HG03432 (cell line): ENCODE results near the gene RAB6D.
A peak's percentile ranks its signal among the peaks of the same experiment; 100 is the strongest.
"Not testable (repeated sequence)": the region's sequence is repeated elsewhere in the genome, so short reads cannot be mapped to it uniquely, and the experiment has no call there.

Source experiments
- ATAC-seq: cut with Tn5 transposase; IDR thresholded peaks from one replicate; pipeline ENCODE4 v1.9.1; 2021; ENCODE audit warnings: mild to moderate bottlenecking, moderate library complexity; ENCODE audit not compliant: unreplicated experiment

Gene RAB6D

DNA sequence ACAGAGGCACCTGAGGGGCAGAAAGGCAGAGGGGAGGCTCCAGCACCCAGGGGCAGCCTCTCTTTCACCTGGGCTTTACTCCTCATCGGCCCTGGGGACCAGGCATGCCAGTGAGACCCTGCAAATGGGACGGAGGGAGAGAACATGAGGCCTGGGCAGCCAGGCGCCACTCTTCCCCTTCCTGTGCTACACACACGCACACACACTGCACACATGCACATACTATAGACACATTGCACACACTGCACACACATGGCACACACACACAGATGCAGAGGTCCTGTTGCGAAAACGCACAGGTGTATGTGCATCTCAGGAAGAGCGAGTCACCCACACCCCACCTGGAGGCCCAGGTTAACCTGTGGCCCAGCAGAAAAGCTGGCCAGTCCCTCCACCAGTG is 3.4 kb upstream of the RAB6D start:
- ATAC-seq: no peak

DNA sequence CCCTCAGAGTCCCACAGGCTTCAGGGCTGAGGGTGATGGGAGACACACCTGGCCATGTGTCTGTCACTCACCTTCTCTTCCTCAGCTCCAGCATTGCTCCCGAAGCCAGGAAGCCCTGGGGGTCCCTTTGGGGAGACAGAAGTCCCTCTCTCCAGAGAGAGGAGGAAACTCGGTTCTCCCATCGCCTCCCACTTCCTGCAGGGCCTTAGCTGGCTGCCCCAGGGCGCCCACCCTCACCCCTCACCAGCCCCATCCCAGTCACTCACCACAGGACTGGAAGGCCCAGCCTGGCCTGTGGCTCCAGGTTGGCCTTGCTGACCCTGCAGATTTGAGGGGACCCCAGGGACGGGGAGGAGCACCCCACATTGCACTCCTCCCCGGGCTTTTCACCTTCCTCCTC is 2.7 kb upstream of the RAB6D start:
- ATAC-seq: no peak

DNA sequence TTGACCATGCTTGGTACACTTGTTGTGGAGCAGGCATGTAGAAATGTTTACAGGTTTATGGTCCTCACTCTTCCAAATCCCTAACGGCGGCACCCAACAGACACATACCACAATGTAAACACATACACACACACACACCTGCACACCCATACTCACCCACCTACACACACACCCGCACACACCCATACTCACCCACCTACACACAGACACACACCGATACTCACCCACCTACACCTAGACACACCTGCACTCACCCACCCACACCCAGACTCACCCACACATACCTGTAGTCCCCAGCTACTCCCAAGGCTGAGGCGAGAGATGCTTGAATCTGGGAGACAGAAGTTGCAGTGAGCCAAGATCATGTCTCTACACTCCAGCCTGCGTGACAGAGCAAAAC is 1.5 kb upstream of the RAB6D start:
- no peak for ATAC-seq

DNA sequence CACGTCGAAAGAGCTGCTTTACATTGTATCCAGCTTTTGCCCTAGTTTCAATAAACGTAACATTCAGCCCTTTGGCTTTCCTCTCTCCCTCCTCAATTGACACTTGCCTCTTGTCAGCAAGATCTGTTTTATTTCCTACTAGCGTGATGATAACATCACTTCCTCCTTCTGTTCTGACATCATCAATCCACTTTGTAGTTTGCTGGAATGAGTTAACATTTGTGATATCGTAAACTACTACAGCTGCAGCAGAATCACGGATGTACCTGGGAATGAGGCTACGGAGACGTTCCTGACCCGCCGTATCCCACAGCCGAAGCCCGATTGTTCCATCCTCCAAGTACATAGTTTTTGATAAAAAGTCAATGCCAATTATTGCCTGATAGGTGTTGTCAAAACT is 755 bp downstream of the RAB6D start:
- peak; percentile 32 for ATAC-seq

DNA sequence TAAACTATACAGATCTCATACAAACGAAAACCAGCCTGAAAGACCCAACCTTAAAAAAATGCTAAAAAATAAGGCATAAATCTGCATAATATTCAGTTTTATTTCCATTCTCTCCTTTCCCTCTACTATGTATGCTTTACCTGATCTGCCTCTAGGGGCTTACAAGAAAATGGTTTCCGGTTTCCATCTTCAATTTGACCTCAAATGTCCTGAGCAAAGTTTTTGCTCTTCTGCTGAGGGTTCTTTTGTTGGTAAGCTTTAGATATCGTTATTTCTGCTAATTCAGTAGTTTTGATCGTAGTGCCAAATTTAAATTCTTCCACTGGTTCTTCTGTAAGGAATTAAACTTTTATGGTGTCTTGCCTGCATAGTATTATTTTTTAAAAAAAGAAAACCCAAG is 2.2 kb downstream of the RAB6D start:
- ATAC-seq: not testable (repeated sequence)

DNA sequence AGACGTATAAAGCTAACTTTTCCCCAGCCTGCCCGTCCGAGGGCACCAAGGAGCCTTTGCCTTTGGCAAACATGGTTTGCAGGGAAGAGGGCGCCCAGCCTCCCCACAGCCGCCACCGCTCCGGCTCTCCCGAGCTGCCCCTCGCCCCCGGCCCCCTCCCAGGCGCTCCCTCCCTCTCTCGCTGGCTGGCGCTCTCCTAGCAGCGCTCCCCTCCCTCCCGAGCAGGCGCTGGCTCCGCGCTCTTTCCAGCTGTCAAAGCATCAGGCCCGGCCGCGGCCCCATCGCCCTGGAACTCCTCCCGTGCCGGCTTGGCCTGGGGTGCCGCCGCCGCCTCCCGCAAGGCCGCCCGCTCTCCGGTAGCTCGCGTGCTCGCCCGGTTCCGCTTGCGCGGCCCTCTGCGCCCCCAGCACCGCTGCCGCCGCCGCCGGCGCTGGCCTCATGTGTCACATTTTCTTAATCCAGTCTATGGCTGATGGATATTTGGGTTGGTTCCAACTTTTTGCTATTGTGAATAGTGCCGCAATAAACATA is 10.7 kb downstream of the RAB6D start:
- ATAC-seq: not testable (repeated sequence)

DNA sequence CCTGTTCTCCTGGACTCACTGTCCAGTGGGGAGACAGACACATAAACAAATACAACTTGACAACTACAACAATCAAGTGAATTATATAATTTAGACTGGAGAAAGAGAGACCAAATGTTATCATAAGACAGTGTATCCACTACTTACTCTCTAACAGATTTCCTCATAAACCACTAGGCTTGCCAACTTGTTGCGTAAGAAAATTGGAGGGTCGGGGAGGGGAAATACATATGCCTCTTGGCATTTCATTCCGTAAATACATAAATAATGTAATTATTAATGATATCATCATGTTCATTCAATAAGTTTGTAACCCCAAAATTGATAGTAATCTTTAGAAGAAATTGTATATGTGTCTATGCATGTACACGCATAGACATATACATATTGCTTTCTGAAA is 14.9 kb downstream of the RAB6D start:
- no peak for ATAC-seq

DNA sequence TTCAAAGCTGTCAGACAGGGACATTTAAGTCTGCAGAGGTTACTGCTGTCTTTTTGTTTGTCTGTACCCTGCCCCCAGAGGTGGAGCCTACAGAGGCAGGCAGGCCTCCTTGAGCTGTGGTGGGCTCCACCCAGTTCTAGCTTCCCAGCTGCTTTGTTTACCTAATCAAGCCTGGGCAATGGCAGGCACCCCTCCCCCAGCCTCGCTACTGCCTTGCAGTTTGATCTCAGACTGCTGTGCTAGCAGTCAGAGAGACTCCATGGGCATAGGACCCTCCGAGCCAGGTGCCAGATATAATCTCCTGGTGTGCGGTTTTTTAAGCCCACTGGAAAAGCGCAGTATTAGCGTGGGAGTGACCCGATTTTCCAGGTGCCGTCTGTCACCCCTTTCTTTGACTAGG is 16.9 kb downstream of the RAB6D start:
- not testable (repeated sequence) for ATAC-seq

DNA sequence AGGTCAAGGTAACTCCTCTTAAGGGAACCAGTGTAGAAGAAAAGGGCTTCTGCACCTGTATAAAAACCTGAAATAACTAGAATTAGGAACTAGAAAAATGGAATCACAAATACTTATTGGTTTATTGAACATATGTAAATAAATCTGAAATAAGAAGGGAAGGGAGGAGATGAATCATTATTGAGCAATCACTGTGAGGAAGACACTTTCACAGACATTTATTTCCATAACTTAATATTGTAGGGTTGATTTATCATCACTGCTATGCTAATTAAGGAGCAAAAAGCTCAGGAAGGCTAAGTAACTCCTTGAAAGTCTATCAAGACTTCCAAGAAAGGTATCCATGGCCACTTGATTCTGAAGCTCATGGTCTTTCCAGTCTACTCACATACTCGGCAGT is 24.7 kb downstream of the RAB6D start:
- ATAC-seq: not testable (repeated sequence)

DNA sequence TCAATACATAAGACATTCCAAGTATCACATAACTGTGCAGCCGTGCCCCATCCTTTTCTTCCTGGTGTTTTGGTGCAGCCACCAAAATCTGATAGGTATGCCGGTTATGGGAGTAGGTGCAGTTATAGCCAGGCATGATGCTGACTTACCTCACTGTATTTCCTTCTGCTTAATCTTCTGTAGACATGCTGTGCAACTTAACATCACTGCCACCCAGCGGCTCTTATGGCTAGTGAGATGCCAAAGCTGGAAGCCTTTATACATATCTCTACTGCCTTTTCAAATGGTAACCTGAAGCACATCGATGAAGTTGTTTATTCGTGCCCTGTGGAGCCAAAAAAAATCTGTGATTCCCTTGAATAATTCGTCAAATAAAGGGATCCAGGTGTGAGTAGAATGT is 28.6 kb downstream of the RAB6D start:
- not testable (repeated sequence) for ATAC-seq

DNA sequence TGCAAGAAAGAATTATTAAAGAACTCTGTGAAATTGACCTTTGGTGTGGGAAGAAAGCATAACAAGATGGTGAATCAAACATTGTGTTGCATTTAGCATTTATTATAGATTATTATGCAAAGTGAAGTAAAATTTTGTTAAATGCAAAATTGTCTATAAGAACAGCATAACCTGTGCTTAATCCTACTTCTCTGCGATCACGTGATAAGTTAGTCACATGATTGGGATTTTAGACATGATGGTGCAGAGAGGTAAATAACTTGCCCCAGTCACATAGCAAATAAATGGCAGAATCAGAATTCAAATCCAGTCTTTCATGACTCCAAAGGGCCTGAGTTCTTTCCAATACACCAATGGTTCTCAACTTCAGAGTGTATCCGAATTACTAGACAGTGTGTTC is 31.3 kb downstream of the RAB6D start:
- not testable (repeated sequence) for ATAC-seq

DNA sequence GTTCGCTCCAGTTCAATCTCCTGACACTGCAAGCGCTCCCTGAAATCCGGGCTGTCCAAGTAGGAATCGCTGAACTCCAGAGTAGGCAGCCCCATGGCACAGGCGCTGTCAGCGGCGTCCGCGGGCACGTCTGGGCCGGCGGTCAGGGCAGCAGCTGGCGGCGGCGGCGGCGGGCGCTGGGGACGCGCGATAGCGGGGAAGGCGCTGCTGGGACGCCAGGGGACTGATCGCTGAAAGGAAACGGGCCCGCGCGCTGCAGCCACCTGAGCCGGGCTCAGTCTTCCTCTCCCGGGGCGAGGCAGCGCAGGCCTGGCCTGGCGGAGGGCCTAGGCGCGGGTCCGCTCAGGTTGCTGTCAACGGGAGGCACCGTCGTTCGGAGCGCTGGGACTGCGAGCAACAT is 33.0 kb downstream of the RAB6D start:
- ATAC-seq: not testable (repeated sequence)

DNA sequence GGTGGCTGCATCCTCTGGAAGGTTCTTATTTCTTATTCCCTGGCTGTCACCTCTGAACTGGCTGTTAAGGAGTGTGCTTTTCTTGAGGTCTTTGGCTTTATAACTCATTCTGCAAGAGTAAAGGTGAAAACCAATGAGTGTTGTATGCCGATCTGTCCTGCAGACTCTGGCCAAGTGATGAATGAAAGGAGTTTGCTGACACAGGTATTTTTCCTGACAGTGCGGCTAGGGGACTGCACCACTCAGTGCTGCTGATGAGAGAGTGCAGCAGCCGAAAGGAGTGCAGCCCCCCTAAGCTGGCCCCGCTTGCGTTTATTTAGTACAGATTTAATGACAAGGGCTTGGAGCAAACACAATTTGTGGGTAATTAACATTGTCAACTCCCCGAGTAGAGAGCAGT is 41.8 kb downstream of the RAB6D start:
- ATAC-seq: no peak

DNA sequence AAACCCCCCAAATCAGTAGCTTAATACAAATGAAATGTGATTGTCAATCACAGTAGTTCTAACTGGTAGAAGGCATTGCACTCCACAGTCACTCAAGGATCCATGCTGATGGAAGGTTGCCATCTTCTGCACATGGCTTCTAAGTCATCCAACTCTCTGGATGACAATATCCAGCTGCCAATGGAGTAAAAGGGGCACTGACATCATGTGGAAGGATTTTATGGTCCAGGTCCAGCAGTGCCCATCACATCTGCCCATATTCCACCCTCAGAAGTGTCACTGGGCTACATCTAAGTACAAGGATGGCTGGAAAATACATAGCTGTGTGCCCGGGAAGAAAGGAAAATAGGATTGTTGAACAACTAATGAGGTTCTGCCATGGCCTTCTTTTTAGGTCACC is 42.6 kb downstream of the RAB6D start:
- ATAC-seq: not testable (repeated sequence)

DNA sequence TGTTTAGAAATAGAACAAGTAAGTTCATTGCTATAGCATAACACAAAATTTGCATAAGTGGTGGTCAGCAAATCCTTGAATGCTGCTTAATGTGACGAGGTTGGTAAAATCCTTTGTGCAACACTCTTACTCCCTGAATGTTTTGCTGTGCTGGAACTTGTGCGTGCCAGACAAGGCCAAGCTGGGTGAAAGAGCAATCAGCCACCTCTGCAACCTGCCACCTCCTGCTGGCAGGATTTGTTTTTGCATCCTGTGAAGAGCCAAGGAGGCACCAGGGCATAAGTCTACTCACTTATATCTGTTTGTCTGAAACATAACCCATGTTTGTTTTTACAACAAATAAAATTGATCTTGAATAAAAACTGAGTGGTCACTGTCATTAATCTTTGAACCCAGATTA is 53.0 kb downstream of the RAB6D start:
- not testable (repeated sequence) for ATAC-seq
